Endometrial microvascular endothelial cells (primary cell): ENCODE results near the gene CBX3. TPM values are rescaled to one million over a fixed set of nuclear protein-coding genes. Genes with fewer than 3 reads are reported as not detected.
"Not testable (repeated sequence)": the region's sequence is repeated elsewhere in the genome, so short reads cannot be mapped to it uniquely, and the experiment has no call there.

Source experiments
- in situ Hi-C: cut with HindIII; loops from 2 replicates; pipeline ENCODE4 v1.10.0; 2017; ENCODE audit warnings: low sequenced_read_pairs, low pct_unique_long_range_greater_than_20kb; ENCODE audit errors: inconsistent ontology term
- total RNA-seq: library from RNA; depleted of rRNA; stranded (reverse); fragments of >200 nt; gene quantifications from one replicate; pipeline ENCODE4 v1.2.3, GENCODE V29; 2015; ENCODE audit errors: inconsistent ontology term

Gene CBX3
- 135 TPM for total RNA-seq

GRCh38 chr7:26201247-26202018 is at the start of gene CBX3:
Gene CBX3, plus strand, starts transcription at chr7:26201745. Its CDS starts 1,254 bp downstream, at chr7:26202999.
- in situ Hi-C loops: no loop called here

GRCh38 chr7:26151953-26152781 is 49.4 kb upstream of the CBX3 start, which contains the start of gene NFE2L3:
Gene NFE2L3, plus strand, starts transcription at chr7:26152198. Its CDS starts 301 bp downstream, at chr7:26152499.
- in situ Hi-C loops: loop anchor here (10.0 kb wide), 1 partner anchor 57 kb away; no protein-coding TSS in a partner anchor

GRCh38 chr7:26152782-26153240 is 48.7 kb upstream of the CBX3 start:
- in situ Hi-C loops: loop anchor here (10.0 kb wide), 1 partner anchor 58 kb away; no protein-coding TSS in a partner anchor

GRCh38 chr7:26153241-26153822 is 48.2 kb upstream of the CBX3 start:
- in situ Hi-C loops: loop anchor here (10.0 kb wide), 1 partner anchor 59 kb away; no protein-coding TSS in a partner anchor

GRCh38 chr7:26153823-26154783 is 47.4 kb upstream of the CBX3 start:
- in situ Hi-C loops: loop anchor here (10.0 kb wide), 1 partner anchor 59 kb away; no protein-coding TSS in a partner anchor

GRCh38 chr7:26155531-26156375 is 45.8 kb upstream of the CBX3 start:
- in situ Hi-C loops: loop anchor here (5.0 to 10.0 kb wide), 2 partner anchors 42 to 61 kb away; no protein-coding TSS in a partner anchor

GRCh38 chr7:26156451-26157420 is 44.8 kb upstream of the CBX3 start:
- in situ Hi-C loops: loop anchor here (5.0 to 10.0 kb wide), 2 partner anchors 41 to 62 kb away; no protein-coding TSS in a partner anchor

- in situ Hi-C loops: loop anchor here (5.0 to 10.0 kb wide), 2 partner anchors 40 to 63 kb away; no protein-coding TSS in a partner anchor
Observed at GRCh38 chr7:26157520-26158105, 43.9 kb upstream of the CBX3 start.

- in situ Hi-C loops: loop anchor here (5.0 to 10.0 kb wide), 2 partner anchors 38 to 64 kb away; no protein-coding TSS in a partner anchor
Observed at GRCh38 chr7:26159243-26159642, 42.3 kb upstream of the CBX3 start.

GRCh38 chr7:26160896-26161295 is 40.6 kb upstream of the CBX3 start:
- in situ Hi-C loops: no loop called here

GRCh38 chr7:26162431-26162830 is 39.1 kb upstream of the CBX3 start:
- in situ Hi-C loops: no loop called here

- in situ Hi-C loops: not testable (repeated sequence)
Observed at GRCh38 chr7:26163804-26164203, 37.7 kb upstream of the CBX3 start.

- in situ Hi-C loops: no loop called here
Observed at GRCh38 chr7:26165950-26166683, 35.4 kb upstream of the CBX3 start.

GRCh38 chr7:26166684-26167266 is 34.8 kb upstream of the CBX3 start:
- in situ Hi-C loops: no loop called here
